GM12878 (cell line): ENCODE results near the gene KRTAP21-1. TPM values are rescaled to one million over a fixed set of nuclear protein-coding genes. Genes with fewer than 3 reads are reported as not detected.

Experiments used
- ATAC-seq: fragments of 200-7000 bp; cut with Tn5 transposase; 3 replicates; pipeline ENCODE4 v1.9.1; 2020; ENCODE audit warnings: mild to moderate bottlenecking, moderate library complexity
- BruUV-seq: library from RNA; stranded (reverse); fragments of 400-500 nt; replicated peaks from 2 replicates; lab custom pipeline; 2021; lab: Mats Ljungman, UMichigan
- CTCF ChIA-PET: fragments of 300-600 bp; sonication (Branson Sonifier 250); formaldehyde crosslinking; extraction: SDS; loops from one replicate; lab custom pipeline; 2021; ENCODE audit warnings: inconsistent platforms; lab: Yijun Ruan, JAX
- POLR2A ChIA-PET: fragments of 350-600 bp; formaldehyde crosslinking; extraction: SDS; loops from one replicate; lab custom pipeline; 2021; ENCODE audit warnings: inconsistent platforms; lab: Charles Lee
- RAD21 ChIA-PET: fragments of 300-600 bp; sonication (Branson Sonifier 250); formaldehyde crosslinking; loops from one replicate; lab custom pipeline; 2023; ENCODE audit warnings: antibody characterized with exemption; ENCODE audit not compliant: unreplicated experiment; lab: Charles Lee
- SMC1A ChIA-PET: fragments of 300-600 bp; sonication (Branson Sonifier 250); formaldehyde crosslinking; loops from one replicate; lab custom pipeline; 2023; ENCODE audit not compliant: unreplicated experiment, uncharacterized antibody; lab: Charles Lee
- DNase-seq: peaks from one replicate; pipeline ENCODE4 v3.0.0-alpha.2; 2011; ENCODE audit warnings: low read depth, low spot score
- FAIRE-seq: peaks from 3 replicates; lab custom pipeline; 2011; peaks lifted over from hg19 to GRCh38; lab: Jason Lieb, UNC
- H2AFZ ChIP-seq: 2 replicates; pipeline ENCODE4 v1.6.0; 2011; ENCODE audit warnings: low read depth, low read length, control low read depth; ENCODE audit not compliant: control insufficient read depth
- H3K27ac ChIP-seq: 2 replicates; pipeline ENCODE4 v1.5.1; 2011; ENCODE audit warnings: control low read depth; ENCODE audit not compliant: control insufficient read depth, insufficient read depth
- H3K27me3 ChIP-seq, 2 experiments: replicated peaks in 1 of 2; 2 replicates each; pipeline versions ENCODE4 v1.6.0 to v1.6.1; 2011; ENCODE audit warnings: low read length in 1 of 2; ENCODE audit not compliant: control insufficient read depth in 2 of 2, insufficient read depth in 2 of 2
- H3K36me3 ChIP-seq, 2 experiments: 2 replicates each; pipeline ENCODE4 v1.5.1; 2011; ENCODE audit warnings: low read length in 1 of 2; ENCODE audit not compliant: control insufficient read depth in 2 of 2, insufficient read depth in 2 of 2
- H3K4me1 ChIP-seq: 2 replicates; pipeline ENCODE4 v1.6.1; 2011; ENCODE audit warnings: mild to moderate bottlenecking, low read length, moderate library complexity, mixed read lengths; ENCODE audit not compliant: control insufficient read depth, insufficient read depth
- H3K4me2 ChIP-seq: 2 replicates; pipeline ENCODE4 v1.6.0; 2011; ENCODE audit warnings: control low read depth; ENCODE audit not compliant: control insufficient read depth, insufficient read depth
- H3K4me3 ChIP-seq: fragments of 200-600 bp; sonication (generic); 2 replicates; pipeline ENCODE4 v1.5.1; 2016
- H3K79me2 ChIP-seq: 2 replicates; pipeline ENCODE4 v1.6.0; 2011; ENCODE audit warnings: low read length; ENCODE audit not compliant: control insufficient read depth, insufficient read depth
- H3K9ac ChIP-seq: 2 replicates; pipeline ENCODE4 v1.8.0; 2011; ENCODE audit warnings: low read length, control low read depth, mixed read lengths; ENCODE audit not compliant: control insufficient read depth, insufficient read depth
- H3K9me3 ChIP-seq: replicated peaks from 3 replicates; pipeline ENCODE4 v1.5.1; 2011; ENCODE audit warnings: mild to moderate bottlenecking, low read length; ENCODE audit not compliant: control insufficient read depth, insufficient read depth
- H4K20me1 ChIP-seq: 2 replicates; pipeline ENCODE4 v1.6.0; 2011; ENCODE audit not compliant: control insufficient read depth, insufficient read depth
- ETV6 ChIP-seq, 2 experiments: fragments of 450-650 bp in 1 of 2; IDR thresholded peaks in 1 of 2; conservative IDR thresholded peaks in 1 of 2; 2 replicates each; pipeline ENCODE4 v1.6.1; 2014; ENCODE audit warnings: antibody characterized with exemption in 1 of 2, borderline replicate concordance in 1 of 2, low read depth in 1 of 2, mild to moderate bottlenecking in 1 of 2, moderate library complexity in 1 of 2
- IKZF1 ChIP-seq: fragments of 450-650 bp; conservative IDR thresholded peaks from 2 replicates; pipeline ENCODE4 v1.6.1; 2017; ENCODE audit warnings: antibody characterized with exemption, mild to moderate bottlenecking
- MEF2B ChIP-seq: fragments of 450-650 bp; IDR thresholded peaks from 2 replicates; pipeline ENCODE4 v1.6.1; 2018; ENCODE audit warnings: mild to moderate bottlenecking, moderate library complexity; ENCODE audit not compliant: partially characterized antibody, poor library complexity, severe bottlenecking
- MXI1 ChIP-seq: fragments of 150-350 bp; IDR thresholded peaks from 2 replicates; pipeline ENCODE4 v1.6.1; 2011; ENCODE audit warnings: low read depth, mild to moderate bottlenecking, inconsistent platforms, low read length, improper control_type of control experiment
- NFIC ChIP-seq: IDR thresholded peaks from 2 replicates; pipeline ENCODE4 v1.6.1; 2012; ENCODE audit warnings: low read depth, mild to moderate bottlenecking, inconsistent platforms, low read length, moderate library complexity
- NFYB ChIP-seq: IDR thresholded peaks from 2 replicates; pipeline ENCODE4 v1.6.1; 2011; ENCODE audit warnings: low read depth, mild to moderate bottlenecking, low read length, improper control_type of control experiment, moderate library complexity; ENCODE audit not compliant: insufficient read depth
- NR2C1 ChIP-seq: fragments of 450-650 bp; IDR thresholded peaks from 2 replicates; pipeline ENCODE4 v1.6.1; 2017; ENCODE audit warnings: antibody characterized with exemption, mild to moderate bottlenecking, moderate library complexity
- NRF1 ChIP-seq: conservative IDR thresholded peaks from 2 replicates; pipeline ENCODE4 v1.6.1; 2011; ENCODE audit warnings: mild to moderate bottlenecking, low read depth, low read length, improper control_type of control experiment
- PKNOX1 ChIP-seq: fragments of 450-650 bp; IDR thresholded peaks from 2 replicates; pipeline ENCODE4 v1.6.1; 2016; ENCODE audit warnings: mild to moderate bottlenecking
- POLR2A ChIP-seq: IDR thresholded peaks from 2 replicates; pipeline ENCODE4 v1.6.1; 2011; ENCODE audit warnings: low read depth, mild to moderate bottlenecking, low read length
- SMARCA5 ChIP-seq: fragments of 450-650 bp; IDR thresholded peaks from 2 replicates; pipeline ENCODE4 v1.6.1; 2017; ENCODE audit warnings: mild to moderate bottlenecking
- SMC3 ChIP-seq: IDR thresholded peaks from 2 replicates; pipeline ENCODE4 v1.6.1; 2011; ENCODE audit warnings: low read length, improper control_type of control experiment, borderline replicate concordance
- SPI1 ChIP-seq: IDR thresholded peaks from 2 replicates; pipeline ENCODE4 v1.6.1; 2011; ENCODE audit warnings: low read depth, mild to moderate bottlenecking, low read length, moderate library complexity, borderline replicate concordance; ENCODE audit not compliant: insufficient read depth
- STAT1 ChIP-seq: fragments of 450-650 bp; conservative IDR thresholded peaks from 2 replicates; pipeline ENCODE4 v1.6.1; 2014; ENCODE audit warnings: antibody characterized with exemption, mild to moderate bottlenecking
- SUZ12 ChIP-seq: fragments of 200-600 bp; sonication (generic); IDR thresholded peaks from one replicate; pipeline ENCODE4 v1.6.1; 2018; ENCODE audit warnings: antibody characterized with exemption, mild to moderate bottlenecking; ENCODE audit not compliant: unreplicated experiment
- TARDBP ChIP-seq: IDR thresholded peaks from 2 replicates; pipeline ENCODE4 v1.6.1; 2016; ENCODE audit warnings: borderline replicate concordance
- TCF12 ChIP-seq: IDR thresholded peaks from 2 replicates; pipeline ENCODE4 v1.6.1; 2011; ENCODE audit warnings: low read depth, mild to moderate bottlenecking, low read length
- ZNF207 ChIP-seq: fragments of 450-650 bp; IDR thresholded peaks from 2 replicates; pipeline ENCODE4 v1.6.1; 2014; ENCODE audit warnings: antibody characterized with exemption, mild to moderate bottlenecking, borderline replicate concordance
- ZNF24 ChIP-seq: fragments of 450-650 bp; IDR thresholded peaks from 2 replicates; pipeline ENCODE4 v1.6.1; 2017; ENCODE audit warnings: antibody characterized with exemption, mild to moderate bottlenecking
- WGBS: methylation state at CpG from one replicate; pipeline ENCODE4 v1.1.6; 2016; ENCODE audit warnings: low lambda C conversion rate; ENCODE audit not compliant: insufficient replicate concordance, insufficient coverage; ENCODE audit errors: missing lambda C conversion rate; 5-methylcytosine and 5-hydroxymethylcytosine counted together
- in situ Hi-C: fragments of 300-500 bp; cut with MboI; formaldehyde crosslinking; loops from 9 replicates; pipeline ENCODE4 v1.14.3; 2018; ENCODE audit warnings: mixed read lengths
- intact Hi-C: fragments of 100-400 bp; cut with micrococcal nuclease; formaldehyde crosslinking; loops from one replicate; pipeline ENCODE4 v1.14.2; 2022; ENCODE audit not compliant: unreplicated experiment
- polyA plus RNA-seq, 11 experiments: library from polyadenylated mRNA; depleted of rRNA in 4 of 11; unstranded in 6 of 11; stranded (reverse) in 5 of 11; fragments of >200 nt; fragmentation: Nextera tagmentation in 4 of 11; fragmentation: Illumina TruSeq in 1 of 11; extraction: Ambion mirVana in 4 of 11; extraction: Trizol in 1 of 11; gene quantifications; 1 replicate in 1 of 11; 2 replicates in 10 of 11; pipeline versions ENCODE4 v1.2.1 to v1.2.3, GENCODE V29; 2011 to 2016; ENCODE audit warnings: inconsistent platforms in 2 of 11, missing spikeins in 2 of 11, low read depth in 1 of 11
- total RNA-seq, 4 experiments: library from RNA; depleted of rRNA in 3 of 4; stranded (reverse); fragments of >200 nt in 3 of 4; fragmentation: Illumina TruSeq in 1 of 4; extraction: Trizol in 1 of 4; gene quantifications; 2 replicates each; pipeline versions ENCODE4 v1.2.1 to v1.2.3, GENCODE V29; 2013 to 2021

Gene KRTAP21-1
- total and polyA plus RNA-seq, 10 of the 15 experiments (the other 5 are each of a cell fraction or from before 2014, with no cell fraction given) = not detected

- no peak overlapping the region for H3K4me3 ChIP-seq
- intact Hi-C loops (no loop called here), in situ Hi-C loops (no loop called here)
- ChIA-PET RAD21 (no interaction called here), SMC1A (interaction anchor here (0.6 kb wide), 1 partner anchor 253 kb away, joined by 3 read pairs; no protein-coding TSS in a partner anchor), CTCF (no interaction called here), POLR2A (no interaction called here)
- no peak overlapping the region for H3K4me2 ChIP-seq
- H3K4me1 ChIP-seq = no peaks in the 10 kb centered on the region
- 41% methylated on average over 2 of the region's 2 CpGs for WGBS
- no peak overlapping the region for H3K27ac ChIP-seq
- no peak for FAIRE-seq
- no peak overlapping the region for H3K9ac ChIP-seq
- TF ChIP-seq NR2C1 (no peak), TARDBP (no peak), STAT1 (no peak), PKNOX1 (no peak), ZNF207 (no peak)
- H3K36me3 ChIP-seq = no peaks in the 10 kb centered on the region
- no peak overlapping the region for H2AFZ ChIP-seq
- H3K79me2 ChIP-seq = no peaks in the 10 kb centered on the region
- no peaks in the 10 kb centered on the region for H4K20me1 ChIP-seq
- no TSS peak for BruUV-seq
- H3K27me3 ChIP-seq = no peaks in the 10 kb centered on the region
- no peaks in the 10 kb centered on the region for H3K9me3 ChIP-seq
- ATAC-seq = no peak
- no peak for DNase-seq
Observed at GRCh38 chr21:30717105-30717504, 38.1 kb downstream of the KRTAP21-1 start.

- Histone ChIP-seq H3K4me2 (no peak overlapping the region), H3K27me3 (no peaks in the 10 kb centered on the region), H4K20me1 (no peaks in the 10 kb centered on the region), H3K79me2 (no peaks in the 10 kb centered on the region), H3K9ac (no peak overlapping the region), H3K4me1 (no peaks in the 10 kb centered on the region), H2AFZ (no peak overlapping the region), H3K9me3 (no peaks in the 10 kb centered on the region), H3K27ac (no peak overlapping the region), H3K4me3 (no peak overlapping the region), H3K36me3 (no peaks in the 10 kb centered on the region)
- no peak for ATAC-seq
- no peak for DNase-seq
- intact Hi-C loops (no loop called here), in situ Hi-C loops (no loop called here)
- no peak for FAIRE-seq
- RAD21 ChIA-PET = no interaction called here
- POLR2A ChIA-PET = no interaction called here
- 20% methylated on average over 2 of the region's 2 CpGs for WGBS
- SMC1A ChIA-PET = no interaction called here
- no peak for TF ChIP-seq MXI1
- TF ChIP-seq MEF2B = no peak
- no peak for TF ChIP-seq SUZ12
- no peak for TF ChIP-seq SMARCA5
- TF ChIP-seq SMC3 = no peak
- TF ChIP-seq NRF1 = no peak
- TF ChIP-seq IKZF1 = no peak
- no peak for TF ChIP-seq ZNF24
- no peak for TF ChIP-seq NFYB
- TF ChIP-seq NFIC = no peak
- no peak for TF ChIP-seq TCF12
- no peak for TF ChIP-seq ETV6 (conservative IDR thresholded peaks at IDR 0.05 in 1 of 2, IDR thresholded peaks at IDR 0.05 in 1 of 2; ENCODE audit: borderline replicate concordance in 1 of 2, low read depth in 1 of 2)
- TF ChIP-seq POLR2A = no peak
- TF ChIP-seq SPI1 = no peak
- BruUV-seq = no TSS peak
- CTCF ChIA-PET = no interaction called here
Observed at GRCh38 chr21:30714946-30715345, 40.3 kb downstream of the KRTAP21-1 start.
